Measurements from ENCODE around the gene ATP1B2.
A peak's percentile ranks its signal among the peaks of the same experiment; 100 is the strongest.

- TF ChIP-seq TAF1 (IDR thresholded peaks at IDR 0.05; ENCODE audit: borderline replicate concordance, low read depth, low read length) (peak; percentile 91), CTCF (IDR thresholded peaks at IDR 0.05) (no peak), MAX (IDR thresholded peaks at IDR 0.05; ENCODE audit: low read depth) (peak; percentile 96), RFX5 (IDR thresholded peaks at IDR 0.05; ENCODE audit: low read length) (no peak)
These were observed 36.6 kb downstream of the ATP1B2 start, which contains the start of gene TP53 for GRCh38 chr17:7687072-7687907.
